ENCODE data around the gene PRND.
"Not testable (repeated sequence)": the region's sequence is repeated elsewhere in the genome, so short reads cannot be mapped to it uniquely, and the experiment has no call there.

The PRND gene

GRCh38 chr20:4721719-4722118 is at the start of gene PRND:
Gene PRND (plus strand): TSS chr20:4721909. CDS start chr20:4724552, 2,643 bp downstream.
- FAIRE-seq, result no peak

DNA sequence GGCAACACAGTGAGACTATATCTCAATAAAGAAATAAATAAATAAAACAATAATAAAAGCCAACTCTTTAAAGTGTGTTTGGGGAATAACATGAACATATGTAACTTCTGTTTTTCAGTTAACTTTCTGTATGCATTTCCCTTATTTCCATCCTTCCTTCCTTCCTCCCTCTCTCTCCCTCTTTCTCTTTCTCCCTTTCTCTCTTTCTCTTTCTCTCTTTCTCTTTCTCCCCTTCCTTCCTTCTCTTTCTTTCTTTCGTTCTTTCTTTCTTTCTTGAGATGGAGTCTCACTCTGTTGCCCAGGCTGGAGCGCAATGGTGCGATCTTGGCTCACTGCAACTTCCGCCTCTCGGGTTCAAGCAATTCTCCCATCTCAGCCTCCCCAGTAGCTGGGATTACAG is 48.8 kb upstream of the PRND start:
- FAIRE-seq, result no peak

GRCh38 chr20:4673371-4674001 is 48.2 kb upstream of the PRND start:
- no peak for FAIRE-seq

DNA sequence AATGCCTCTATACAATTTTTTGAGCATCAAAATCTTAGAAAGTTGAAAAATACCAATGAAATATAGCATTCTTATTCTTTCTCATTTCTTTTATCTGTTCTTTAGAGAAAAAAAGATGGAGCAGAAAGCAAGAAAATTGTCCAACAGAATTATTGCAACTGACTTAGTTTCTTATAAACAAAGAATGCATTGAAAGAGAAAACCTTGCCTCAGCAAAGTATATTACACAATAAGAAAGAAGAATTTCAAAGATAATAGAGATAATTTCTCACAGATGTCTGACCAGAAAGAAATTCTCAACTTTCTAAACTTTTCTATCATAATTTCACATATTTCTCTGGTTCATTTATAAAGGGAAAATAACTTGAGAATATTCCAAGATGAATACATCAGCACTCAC is 47.0 kb upstream of the PRND start:
- FAIRE-seq, result no peak

DNA sequence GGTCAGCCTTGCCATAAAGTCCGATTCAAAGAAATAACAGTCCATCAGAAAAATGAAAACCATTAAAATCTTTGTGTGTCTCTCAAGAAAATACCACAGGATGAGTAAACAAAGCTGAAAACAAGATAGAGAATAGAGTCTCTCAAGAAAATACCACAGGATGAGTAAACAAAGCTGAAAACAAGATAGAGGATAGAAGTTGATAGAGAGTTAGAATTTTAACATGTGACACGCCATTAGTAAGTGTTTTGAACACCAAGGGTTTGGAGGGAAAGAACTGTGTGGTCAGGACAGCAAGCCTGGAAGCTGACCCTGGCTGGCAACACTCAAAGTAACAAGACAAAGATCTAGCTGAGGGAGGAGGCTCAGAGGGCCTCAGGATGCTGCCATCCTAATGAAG is 43.9 kb upstream of the PRND start:
- no peak for FAIRE-seq

DNA sequence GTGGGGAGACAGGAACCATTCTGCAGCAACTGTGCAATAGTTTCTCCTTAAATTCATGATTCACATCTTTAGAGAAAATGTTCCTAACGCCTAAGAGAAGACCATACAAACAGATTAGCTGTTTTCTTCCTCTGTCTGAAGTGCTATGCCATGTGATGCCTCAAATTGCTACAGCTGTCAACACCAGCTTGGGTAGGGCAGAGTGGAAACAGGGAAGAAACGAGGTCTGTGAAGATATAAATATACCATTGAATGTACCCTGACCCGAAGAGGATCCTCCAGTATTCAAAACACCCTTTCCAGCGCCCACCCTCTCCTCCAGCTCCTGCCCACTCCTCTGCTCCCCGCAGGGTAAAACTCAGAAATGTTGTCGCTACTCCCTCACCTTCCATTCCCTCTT is 40.3 kb upstream of the PRND start:
- no peak for FAIRE-seq

DNA sequence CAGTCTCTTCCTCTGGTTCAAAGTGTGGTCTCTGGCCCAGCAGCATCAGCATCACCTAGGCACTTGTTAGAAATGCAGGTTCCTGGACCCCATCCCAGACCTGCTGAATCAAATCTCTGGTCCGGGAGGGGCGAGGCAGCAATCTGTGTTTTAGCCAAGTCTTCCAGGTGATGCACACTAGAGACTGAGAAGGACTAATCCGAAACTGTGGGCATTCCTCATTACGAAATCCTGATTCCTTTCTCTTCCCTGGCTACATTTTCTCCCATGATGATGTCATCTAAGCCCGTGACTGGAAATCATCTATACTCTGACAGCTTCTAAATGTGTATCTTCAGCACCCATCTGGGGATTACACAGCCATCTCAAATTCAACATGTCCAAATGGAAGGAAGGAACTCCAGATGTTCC is 39.7 kb upstream of the PRND start:
- FAIRE-seq, result no peak

- FAIRE-seq, result no peak
Measured at GRCh38 chr20:4682682-4683081, 39.0 kb upstream of the PRND start.

DNA sequence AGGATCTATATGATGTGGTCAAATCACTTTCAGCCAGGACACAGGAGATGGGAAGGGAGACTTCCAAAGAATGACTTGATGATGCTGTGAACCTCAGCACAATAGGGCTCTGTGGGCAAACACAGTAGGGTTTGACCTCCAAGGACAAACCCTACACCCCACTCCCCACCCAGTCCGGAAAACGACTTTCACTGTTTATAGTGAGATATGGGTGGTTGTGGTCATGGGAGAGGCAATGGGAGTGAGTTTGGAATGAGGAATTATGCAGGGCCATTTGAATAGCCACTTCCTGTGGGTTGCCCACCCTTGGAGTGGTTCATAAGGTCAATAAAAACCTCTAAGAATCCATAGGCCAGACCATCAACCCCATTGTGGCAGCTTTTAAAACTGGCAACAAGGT is 38.4 kb upstream of the PRND start:
- FAIRE-seq, result no peak

- FAIRE-seq, result no peak
Measured at GRCh38 chr20:4684837-4685413, 36.8 kb upstream of the PRND start.

- FAIRE-seq, result no peak
Measured at GRCh38 chr20:4685923-4686221, 35.8 kb upstream of the PRND start.

- no peak for FAIRE-seq
Measured at GRCh38 chr20:4688305-4688704, 33.4 kb upstream of the PRND start.

DNA sequence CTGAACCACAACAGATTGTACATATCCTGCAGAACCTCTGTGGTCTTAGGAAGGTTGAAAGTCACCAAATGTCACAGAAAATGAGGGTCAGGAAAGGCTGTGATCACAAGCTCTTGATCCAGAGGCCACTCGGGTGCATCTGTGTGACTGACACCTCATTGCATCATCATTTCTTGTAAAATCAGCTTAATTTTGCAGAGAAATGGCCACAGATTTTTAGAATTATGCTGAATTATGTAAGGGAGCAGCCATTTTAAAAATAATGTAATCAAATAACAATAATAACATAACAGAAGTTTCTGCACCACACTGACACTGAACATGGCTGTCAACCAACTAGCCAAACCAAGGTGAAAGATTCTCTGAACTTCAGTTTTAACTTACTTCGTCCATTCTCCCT is 32.5 kb upstream of the PRND start:
- no peak for FAIRE-seq

GRCh38 chr20:4691753-4692152 is 30.0 kb upstream of the PRND start:
- no peak for FAIRE-seq

DNA sequence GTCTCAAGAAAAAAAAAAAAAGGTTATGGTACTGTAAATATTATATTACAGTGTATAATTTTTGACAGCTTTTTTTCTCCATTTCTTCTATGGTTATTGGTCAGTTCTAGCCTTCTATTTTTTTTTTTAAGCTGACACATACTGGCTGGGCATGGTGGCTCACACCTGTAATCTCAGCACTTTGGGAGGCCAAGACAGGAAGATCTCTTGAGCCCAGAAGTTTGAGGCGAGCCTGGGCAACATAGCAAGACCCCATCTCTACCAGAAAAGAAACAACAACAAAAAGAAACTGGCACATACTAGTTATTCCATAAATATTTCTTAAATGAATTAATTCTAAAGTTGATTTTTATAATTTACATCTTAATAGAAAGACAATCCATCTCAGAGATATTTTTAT is 27.6 kb upstream of the PRND start:
- no peak for FAIRE-seq

GRCh38 chr20:4697189-4697830 is 24.4 kb upstream of the PRND start:
- no peak for FAIRE-seq

DNA sequence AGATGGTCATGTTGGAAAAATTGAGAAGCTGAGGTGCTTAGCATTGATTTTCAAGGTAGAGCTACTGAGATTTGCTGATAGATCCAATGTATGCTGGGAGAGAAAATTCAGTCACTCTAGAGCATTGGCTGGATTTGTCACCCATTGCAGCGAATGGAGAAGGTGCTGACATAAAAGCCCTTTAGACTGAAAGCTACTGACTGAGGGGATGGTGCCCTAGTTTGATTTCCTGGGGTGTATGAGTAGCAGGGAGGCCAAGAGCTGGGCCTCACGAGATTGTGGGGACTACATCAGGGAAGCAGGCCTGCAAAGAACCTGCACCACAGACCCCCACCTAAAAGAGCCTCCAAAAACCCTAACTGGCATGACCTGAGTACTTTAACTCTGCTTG is 23.9 kb upstream of the PRND start:
- FAIRE-seq, result no peak

DNA sequence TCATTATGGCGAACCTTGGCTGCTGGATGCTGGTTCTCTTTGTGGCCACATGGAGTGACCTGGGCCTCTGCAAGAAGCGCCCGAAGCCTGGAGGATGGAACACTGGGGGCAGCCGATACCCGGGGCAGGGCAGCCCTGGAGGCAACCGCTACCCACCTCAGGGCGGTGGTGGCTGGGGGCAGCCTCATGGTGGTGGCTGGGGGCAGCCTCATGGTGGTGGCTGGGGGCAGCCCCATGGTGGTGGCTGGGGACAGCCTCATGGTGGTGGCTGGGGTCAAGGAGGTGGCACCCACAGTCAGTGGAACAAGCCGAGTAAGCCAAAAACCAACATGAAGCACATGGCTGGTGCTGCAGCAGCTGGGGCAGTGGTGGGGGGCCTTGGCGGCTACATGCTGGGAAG is 22.5 kb upstream of the PRND start:
- no peak for FAIRE-seq

DNA sequence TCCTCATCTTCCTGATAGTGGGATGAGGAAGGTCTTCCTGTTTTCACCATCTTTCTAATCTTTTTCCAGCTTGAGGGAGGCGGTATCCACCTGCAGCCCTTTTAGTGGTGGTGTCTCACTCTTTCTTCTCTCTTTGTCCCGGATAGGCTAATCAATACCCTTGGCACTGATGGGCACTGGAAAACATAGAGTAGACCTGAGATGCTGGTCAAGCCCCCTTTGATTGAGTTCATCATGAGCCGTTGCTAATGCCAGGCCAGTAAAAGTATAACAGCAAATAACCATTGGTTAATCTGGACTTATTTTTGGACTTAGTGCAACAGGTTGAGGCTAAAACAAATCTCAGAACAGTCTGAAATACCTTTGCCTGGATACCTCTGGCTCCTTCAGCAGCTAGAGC is 21.8 kb upstream of the PRND start:
- no peak for FAIRE-seq

DNA sequence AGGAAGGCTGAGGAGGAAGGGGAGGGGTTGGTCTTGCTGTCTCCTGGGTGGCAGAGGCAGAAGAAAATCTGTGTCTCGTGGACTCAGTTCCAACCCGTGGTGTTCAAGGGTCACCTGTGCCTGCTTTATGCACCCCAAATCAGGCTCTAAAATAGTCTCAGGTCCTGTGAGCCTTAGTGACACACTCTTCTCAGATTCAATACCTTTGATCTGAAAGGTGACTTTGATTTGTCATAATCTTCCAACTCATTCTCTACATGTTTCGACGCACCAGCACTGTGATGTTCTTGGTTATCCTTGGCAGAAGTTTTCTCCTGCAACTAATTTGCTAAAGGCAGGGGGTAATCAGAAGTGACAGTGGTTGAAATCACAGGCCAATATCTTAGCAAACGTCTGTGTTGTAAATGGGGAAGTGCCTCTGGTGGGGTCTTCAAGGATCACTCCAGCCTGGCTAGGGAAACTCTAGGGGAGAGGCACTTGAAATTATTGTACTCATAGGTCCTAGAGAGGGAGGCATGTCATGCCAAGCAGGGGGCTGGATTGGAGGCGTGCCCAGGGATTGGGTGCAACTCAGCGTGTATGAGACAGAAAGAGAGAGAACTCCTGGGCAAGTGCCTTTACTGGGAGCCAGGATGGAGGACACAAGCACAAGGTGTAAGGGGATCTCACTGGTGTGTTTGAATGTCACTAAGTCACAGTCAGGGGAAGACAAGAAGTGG is 19.0 kb upstream of the PRND start:
- FAIRE-seq, result no peak

GRCh38 chr20:4703281-4703676 is 18.4 kb upstream of the PRND start:
- FAIRE-seq, result no peak

DNA sequence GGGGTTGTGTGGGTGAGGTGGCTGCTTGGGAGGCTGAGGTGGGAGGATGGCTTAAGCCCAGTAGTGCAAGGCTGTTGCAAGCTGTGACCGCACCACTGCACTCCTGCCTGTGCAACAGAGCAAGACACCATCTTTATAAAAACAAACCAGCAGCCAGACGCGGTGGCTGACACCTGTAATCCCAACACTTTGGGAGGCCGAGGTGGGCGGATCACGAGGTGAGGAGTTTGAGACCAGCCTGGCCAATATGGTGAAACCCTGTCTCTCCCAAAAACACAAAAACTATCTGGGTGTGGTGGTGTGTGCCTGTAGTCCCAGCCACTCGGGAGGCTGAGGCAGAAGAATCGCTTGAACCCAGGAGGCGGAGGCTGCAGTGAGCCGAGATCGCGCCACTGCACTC is 14.8 kb upstream of the PRND start:
- not testable (repeated sequence) for FAIRE-seq

DNA sequence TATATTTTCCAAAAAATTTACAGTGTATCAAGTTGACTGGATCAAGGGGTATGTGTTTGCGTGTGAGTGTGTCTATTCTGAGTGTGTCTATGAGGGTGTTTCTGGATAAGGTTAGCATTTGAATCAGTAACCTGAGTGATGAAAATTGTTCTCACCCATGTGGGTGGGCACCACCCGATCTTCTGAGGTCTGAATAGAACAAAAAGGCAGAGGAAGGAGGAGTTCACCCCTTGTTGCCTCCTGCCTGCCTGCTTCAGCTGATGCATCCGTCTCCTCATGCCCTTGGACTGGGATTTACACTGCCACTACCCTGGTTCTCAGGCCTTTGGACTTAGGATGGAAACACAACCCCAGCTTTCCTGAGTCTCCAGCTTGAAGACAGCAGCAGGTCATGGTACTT is 13.7 kb upstream of the PRND start:
- FAIRE-seq, result no peak

- no peak for FAIRE-seq
Measured at GRCh38 chr20:4708856-4709255, 12.9 kb upstream of the PRND start.

Data from G401.6 (cell line).